Panc1 (cell line): ENCODE data around the gene RHOXF2. TPM values are rescaled to one million over a fixed set of nuclear protein-coding genes. Genes with fewer than 3 reads are reported as not detected.

ENCODE experiments used
- ATAC-seq: fragments of 200-7000 bp; cut with Tn5 transposase; 2 replicates; pipeline ENCODE4 v1.9.1; 2020; ENCODE audit warnings: mild to moderate bottlenecking, moderate library complexity
- BruUV-seq: library from RNA; stranded (reverse); fragments of 400-500 nt; replicated peaks from 2 replicates; lab custom pipeline; 2021; lab: Mats Ljungman, UMichigan
- CTCF ChIA-PET: fragments of 300-600 bp; sonication (Branson Sonifier 250); formaldehyde crosslinking; loops from one replicate; lab custom pipeline; 2022; ENCODE audit warnings: antibody characterized with exemption; lab: Charles Lee
- POLR2A ChIA-PET: fragments of 300-600 bp; sonication (Branson Sonifier 250); formaldehyde crosslinking; loops from one replicate; lab custom pipeline; 2022; ENCODE audit warnings: antibody characterized with exemption; lab: Charles Lee
- DNase-seq: peaks from one replicate; pipeline ENCODE4 v3.0.0-alpha.2; 2010; ENCODE audit warnings: low read depth, low spot score
- H3K27ac ChIP-seq: 2 replicates; pipeline ENCODE4 v1.5.1; 2011; ENCODE audit warnings: mild to moderate bottlenecking, low read length, inconsistent platforms
- H3K27me3 ChIP-seq: fragments of 200-500 bp; sonication (Bioruptor generic); 2 replicates; pipeline ENCODE4 v1.6.0; 2014; ENCODE audit warnings: low read length, inconsistent platforms; ENCODE audit not compliant: control insufficient read depth, insufficient read depth
- H3K36me3 ChIP-seq: fragments of 200-500 bp; sonication (Bioruptor generic); 2 replicates; pipeline ENCODE4 v1.5.1; 2014; ENCODE audit warnings: inconsistent platforms, mild to moderate bottlenecking, low read length, moderate library complexity; ENCODE audit not compliant: control insufficient read depth, insufficient read depth
- H3K4me1 ChIP-seq: 2 replicates; pipeline ENCODE4 v1.5.1; 2011; ENCODE audit warnings: inconsistent platforms, mild to moderate bottlenecking, low read length, moderate library complexity; ENCODE audit not compliant: control insufficient read depth, insufficient read depth
- H3K4me3 ChIP-seq, 2 experiments: 2 replicates each; pipeline ENCODE4 v1.5.1; 2011 to 2012; ENCODE audit warnings: low read depth in 2 of 2, low read length in 2 of 2, mild to moderate bottlenecking in 2 of 2, inconsistent platforms in 1 of 2, moderate library complexity in 1 of 2
- H3K9me3 ChIP-seq: fragments of 200-500 bp; sonication (Bioruptor generic); 2 replicates; pipeline ENCODE4 v1.5.1; 2014; ENCODE audit warnings: low read depth, mild to moderate bottlenecking, inconsistent platforms, low read length, moderate library complexity; ENCODE audit not compliant: control insufficient read depth, insufficient read depth
- CTCF ChIP-seq: fragments of 450-650 bp; IDR thresholded peaks from 2 replicates; pipeline ENCODE4 v1.5.1; 2017; ENCODE audit warnings: mild to moderate bottlenecking
- POLR2AphosphoS5 ChIP-seq: IDR thresholded peaks from 2 replicates; pipeline ENCODE4 v1.6.1; 2012; ENCODE audit warnings: mild to moderate bottlenecking, low read depth, low read length, moderate library complexity
- REST ChIP-seq, 2 experiments: IDR thresholded peaks; 2 replicates each; pipeline ENCODE4 v1.6.1; 2011 to 2012; ENCODE audit warnings: low read depth in 2 of 2, control low read depth in 1 of 2, low read length in 1 of 2, mild to moderate bottlenecking in 1 of 2, moderate library complexity in 1 of 2; ENCODE audit not compliant: insufficient read depth in 1 of 2
- SIN3A ChIP-seq: IDR thresholded peaks from 2 replicates; pipeline ENCODE4 v1.6.1; 2012; ENCODE audit warnings: low read depth, mild to moderate bottlenecking, low read length, moderate library complexity, borderline replicate concordance; ENCODE audit not compliant: insufficient read depth
- TCF7L2 ChIP-seq: IDR thresholded peaks from 2 replicates; pipeline ENCODE4 v1.6.1; 2011; ENCODE audit warnings: mild to moderate bottlenecking, low read depth, low read length, inconsistent platforms
- in situ Hi-C: cut with HindIII; loops from 2 replicates; pipeline ENCODE4 v1.10.0; 2016; ENCODE audit warnings: low sequenced_read_pairs, low pct_unique_long_range_greater_than_20kb
- intact Hi-C: fragments of 100-400 bp; cut with micrococcal nuclease; formaldehyde crosslinking; loops from one replicate; pipeline ENCODE4 v1.10.0; 2022; ENCODE audit not compliant: unreplicated experiment
- total RNA-seq: library from RNA; stranded (reverse); gene quantifications from one replicate; pipeline ENCODE4 v1.2.1, GENCODE V29; 2021; ENCODE audit not compliant: unreplicated experiment

RHOXF2 gene
- total RNA-seq, 1 experiment from 2014 or later: not detected

DNA sequence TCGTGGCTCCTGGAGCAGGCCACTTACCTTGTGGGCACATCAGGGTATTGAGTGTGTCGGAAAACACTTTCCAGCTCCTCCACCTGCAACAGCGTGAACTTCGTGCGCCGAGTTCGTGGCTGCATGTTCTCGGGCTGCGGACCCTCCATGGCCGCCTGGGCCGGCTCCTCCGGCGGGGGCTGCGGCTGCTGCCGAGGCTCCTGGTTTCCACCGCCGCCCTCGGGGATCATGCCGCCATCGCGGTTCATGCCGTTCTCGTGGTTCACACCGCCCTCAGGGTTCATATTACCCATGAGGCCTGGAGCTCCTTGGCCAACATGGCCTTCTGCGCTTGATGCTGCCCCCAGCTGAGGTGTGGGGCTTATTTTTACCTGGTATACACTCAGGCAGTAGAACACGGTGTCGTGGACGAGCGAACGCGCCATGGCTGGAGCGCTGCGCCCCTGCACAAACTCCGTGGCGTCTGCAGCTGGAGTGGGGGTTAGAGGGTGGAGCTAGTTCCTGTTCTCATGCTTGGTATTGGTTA, 42.9 kb upstream of the RHOXF2 start, which contains the start of gene RHOXF1:
Gene RHOXF1 (minus strand): TSS at position 476 of the 526 bp plus-strand sequence. CDS start 51 bp downstream, at position 425.
- no TSS peak for BruUV-seq
- TF ChIP-seq CTCF (no peak), REST (IDR thresholded peaks at IDR 0.05; ENCODE audit: insufficient read depth in 1 of 2, low read depth in 2 of 2, low read length in 1 of 2) (no peak), POLR2AphosphoS5 (no peak), SIN3A (no peak), TCF7L2 (no peak)
- Histone ChIP-seq H3K27me3 (no peaks in the 10 kb centered on the region), H3K36me3 (no peaks in the 10 kb centered on the region), H3K9me3 (no peaks in the 10 kb centered on the region), H3K4me1 (no peaks in the 10 kb centered on the region), H3K27ac (no peak within 1 kb of the TSS), H3K4me3 (no peak within 1 kb of the TSS)
- DNase-seq (no peak), ATAC-seq (no peak)
- intact Hi-C loops: no loop called here
- CTCF ChIA-PET: no interaction called here
- POLR2A ChIA-PET: no interaction called here
- in situ Hi-C loops: no loop called here

DNA sequence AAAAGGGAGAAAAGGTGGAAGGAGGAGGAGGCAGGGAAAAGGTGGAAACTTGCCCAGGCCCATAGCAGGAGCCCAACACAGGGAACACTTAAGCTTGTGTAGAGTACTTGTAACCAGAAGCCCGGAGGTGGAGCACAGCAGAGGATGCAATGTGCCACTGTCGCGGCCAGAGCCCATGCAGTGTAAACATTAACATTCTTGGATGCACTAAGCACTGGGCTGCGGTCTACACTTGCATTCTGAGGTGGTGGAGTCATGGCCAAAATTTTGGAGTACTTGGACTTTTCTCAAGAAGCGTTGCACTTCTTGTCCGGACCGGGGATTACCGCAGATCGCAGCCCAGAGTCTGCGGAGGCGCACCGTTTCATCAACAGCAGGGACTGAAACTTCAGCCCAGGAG, 38.2 kb upstream of the RHOXF2 start:
- H3K36me3 ChIP-seq: no peaks in the 10 kb centered on the region
- no peak for ATAC-seq
- POLR2A ChIA-PET: no interaction called here
- H3K9me3 ChIP-seq: no peaks in the 10 kb centered on the region
- in situ Hi-C loops (no loop called here), intact Hi-C loops (no loop called here)
- BruUV-seq: no TSS peak
- no peak for TF ChIP-seq SIN3A
- TF ChIP-seq POLR2AphosphoS5: no peak
- no peak for TF ChIP-seq REST (IDR thresholded peaks at IDR 0.05; ENCODE audit: insufficient read depth in 1 of 2, low read depth in 2 of 2, low read length in 1 of 2)
- TF ChIP-seq CTCF: no peak
- no peaks in the 10 kb centered on the region for H3K4me1 ChIP-seq
- CTCF ChIA-PET: interaction anchor here (0.6 kb wide), 1 partner anchor 21 kb away, joined by 4 read pairs; no protein-coding TSS in a partner anchor
- no peak overlapping the region for H3K27ac ChIP-seq
- DNase-seq: no peak
- H3K4me3 ChIP-seq: no peak overlapping the region
- no peaks in the 10 kb centered on the region for H3K27me3 ChIP-seq
